ENCODE results near the gene TACR1.

DNA sequence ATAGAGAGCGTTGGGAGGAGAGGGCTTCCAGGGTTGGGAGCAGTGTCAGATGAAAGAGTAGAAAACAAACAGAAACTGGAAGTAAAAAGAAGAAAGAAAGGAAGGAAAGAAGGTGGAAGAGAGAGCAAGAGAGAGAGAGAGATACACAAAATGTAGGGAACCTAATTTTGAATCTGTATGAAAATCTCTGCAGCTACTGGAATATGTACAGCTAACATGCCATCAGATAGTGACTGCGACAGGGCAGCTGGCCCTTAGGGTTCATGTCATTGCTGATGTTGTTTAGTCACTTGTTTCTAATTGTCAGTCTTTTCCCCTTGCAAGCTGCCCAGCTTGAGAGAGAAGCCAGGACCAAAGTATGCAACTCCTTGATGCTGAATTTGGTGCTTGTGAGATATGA, 155.0 kb downstream of the TACR1 start:
- TF ChIP-seq, protein P1, sequence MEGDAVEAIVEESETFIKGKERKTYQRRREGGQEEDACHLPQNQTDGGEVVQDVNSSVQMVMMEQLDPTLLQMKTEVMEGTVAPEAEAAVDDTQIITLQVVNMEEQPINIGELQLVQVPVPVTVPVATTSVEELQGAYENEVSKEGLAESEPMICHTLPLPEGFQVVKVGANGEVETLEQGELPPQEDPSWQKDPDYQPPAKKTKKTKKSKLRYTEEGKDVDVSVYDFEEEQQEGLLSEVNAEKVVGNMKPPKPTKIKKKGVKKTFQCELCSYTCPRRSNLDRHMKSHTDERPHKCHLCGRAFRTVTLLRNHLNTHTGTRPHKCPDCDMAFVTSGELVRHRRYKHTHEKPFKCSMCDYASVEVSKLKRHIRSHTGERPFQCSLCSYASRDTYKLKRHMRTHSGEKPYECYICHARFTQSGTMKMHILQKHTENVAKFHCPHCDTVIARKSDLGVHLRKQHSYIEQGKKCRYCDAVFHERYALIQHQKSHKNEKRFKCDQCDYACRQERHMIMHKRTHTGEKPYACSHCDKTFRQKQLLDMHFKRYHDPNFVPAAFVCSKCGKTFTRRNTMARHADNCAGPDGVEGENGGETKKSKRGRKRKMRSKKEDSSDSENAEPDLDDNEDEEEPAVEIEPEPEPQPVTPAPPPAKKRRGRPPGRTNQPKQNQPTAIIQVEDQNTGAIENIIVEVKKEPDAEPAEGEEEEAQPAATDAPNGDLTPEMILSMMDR (IDR thresholded peaks at IDR 0.05) = no peak
- TF ChIP-seq POLR2A (IDR thresholded peaks at IDR 0.05) = no peak
